CD4-positive, CD25-positive, alpha-beta regulatory T cell (primary cell): ENCODE results near the gene MAP2K6. TPM values are rescaled to one million over a fixed set of nuclear protein-coding genes. Genes with fewer than 3 reads are reported as not detected.

Experiments
- ATAC-seq, 2 donors: fragments of 150-1000 bp; cut with Tn5 transposase; one replicate each; pipeline ENCODE4 v1.10.0; 2021; ENCODE audit warnings: low read depth in 2 of 2, moderate number of reproducible peaks in 2 of 2, moderate library complexity in 1 of 2
- DNase-seq, 3 donors: peaks; one replicate each; pipeline versions ENCODE4 v3.0.0 to v3.0.0-alpha.2; 2012 to 2022; ENCODE audit warnings: mixed read lengths in 1 of 3
- H3K27ac ChIP-seq: one replicate; pipeline ENCODE4 v1.7.0; 2013; ENCODE audit warnings: mild to moderate bottlenecking, low read length; ENCODE audit not compliant: insufficient read depth, poor library complexity, severe bottlenecking
- H3K27me3 ChIP-seq: one replicate; pipeline ENCODE4 v1.7.0; 2013; ENCODE audit warnings: low read length; ENCODE audit not compliant: control insufficient read depth, insufficient read depth
- H3K36me3 ChIP-seq: one replicate; pipeline ENCODE4 v1.7.0; 2013; ENCODE audit warnings: mild to moderate bottlenecking, low read length, moderate library complexity; ENCODE audit not compliant: control insufficient read depth, insufficient read depth
- H3K4me1 ChIP-seq: 2 replicates; pipeline ENCODE4 v1.7.0; 2013; ENCODE audit warnings: mild to moderate bottlenecking, low read length; ENCODE audit not compliant: insufficient read depth, control insufficient read depth, poor library complexity, severe bottlenecking
- H3K4me3 ChIP-seq: one replicate; pipeline ENCODE4 v1.7.0; 2013; ENCODE audit warnings: low read depth, mild to moderate bottlenecking, low read length, moderate library complexity
- H3K9me3 ChIP-seq, 2 experiments: 1 replicate in 1 of 2; 2 replicates in 1 of 2; pipeline ENCODE4 v1.7.0; 2013; ENCODE audit warnings: low read length in 2 of 2, mild to moderate bottlenecking in 1 of 2, moderate library complexity in 1 of 2; ENCODE audit not compliant: control insufficient read depth in 2 of 2
- H3K27ac Mint-ChIP-seq, 3 donors: one replicate each; pipeline ENCODE4 v1.8.0; 2020 to 2022; ENCODE audit warnings: mild to moderate bottlenecking in 3 of 3, mixed read lengths in 3 of 3, moderate library complexity in 2 of 3
- H3K27me3 Mint-ChIP-seq: one replicate; pipeline ENCODE4 v1.8.0; 2022; ENCODE audit warnings: mild to moderate bottlenecking, mixed read lengths
- H3K36me3 Mint-ChIP-seq: one replicate; pipeline ENCODE4 v1.8.0; 2020; ENCODE audit warnings: mixed read lengths
- H3K4me1 Mint-ChIP-seq, 4 donors: one replicate each; pipeline ENCODE4 v1.8.0; 2020 to 2022; ENCODE audit warnings: mixed read lengths in 4 of 4, mild to moderate bottlenecking in 1 of 4
- H3K4me3 Mint-ChIP-seq, 4 donors: one replicate each; pipeline ENCODE4 v1.8.0; 2020 to 2022; ENCODE audit warnings: mild to moderate bottlenecking in 4 of 4, mixed read lengths in 4 of 4, moderate library complexity in 3 of 4
- H3K9me3 Mint-ChIP-seq, 7 donors: one replicate each; pipeline ENCODE4 v1.8.0; 2020 to 2022; ENCODE audit warnings: mixed read lengths in 7 of 7, mild to moderate bottlenecking in 3 of 7, moderate library complexity in 2 of 7
- polyA plus RNA-seq, 4 donors: library from polyadenylated mRNA; unstranded; fragments of 300-500 nt; fragmentation: Illumina TruSeq; gene quantifications; one replicate each; pipeline ENCODE4 v1.2.3, GENCODE V29; 2021
- total RNA-seq: library from RNA; stranded (reverse); gene quantifications from one replicate; pipeline ENCODE4 v1.2.3, GENCODE V29; 2022

Gene MAP2K6
- total and polyA plus RNA-seq, 5 donors from 2014 or later = 10.3 to 17.3 (median 14.0) TPM

DNA sequence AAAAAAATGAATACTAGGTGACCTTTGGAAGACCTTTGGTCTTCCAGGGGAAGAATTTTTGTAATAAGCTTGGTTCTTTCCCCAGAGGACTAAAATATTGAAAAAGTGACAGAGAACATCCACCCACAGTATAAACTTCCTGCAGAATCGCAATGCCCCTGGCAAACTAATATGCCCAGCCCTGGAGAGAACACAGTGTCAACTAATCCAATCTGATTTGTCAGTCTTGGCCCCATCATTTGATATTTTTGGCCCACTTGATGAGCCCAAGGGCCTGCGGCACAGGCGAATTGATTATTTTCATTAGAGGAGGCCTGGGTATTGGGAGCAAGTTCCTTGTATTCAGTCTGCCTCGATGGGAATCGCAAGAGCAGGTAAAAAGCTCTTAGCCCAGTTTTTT, 98.4 kb downstream of the MAP2K6 start:
- no peaks in the 10 kb centered on the region for H3K9me3 ChIP-seq
- Mint-ChIP-seq H3K27me3 (no peaks in the 10 kb centered on the region), H3K36me3 (peaks cover 43% of the 10 kb centered on the region), H3K4me3 (no peak overlapping the region), H3K4me1 (peaks cover 0 to 11% (median 3%) of the 10 kb centered on the region in 4 donors), H3K9me3 (peaks cover 0 to 4% (median 0%) of the 10 kb centered on the region in 7 donors), H3K27ac (peak overlapping the region in 1 of 3 donors; percentile 10)
- no peak for DNase-seq
- H3K4me3 ChIP-seq = no peak overlapping the region
- peaks cover 6% of the 10 kb centered on the region for H3K36me3 ChIP-seq
- no peaks in the 10 kb centered on the region for H3K27me3 ChIP-seq
- no peak overlapping the region for H3K27ac ChIP-seq
- no peak for ATAC-seq
- no peaks in the 10 kb centered on the region for H3K4me1 ChIP-seq

DNA sequence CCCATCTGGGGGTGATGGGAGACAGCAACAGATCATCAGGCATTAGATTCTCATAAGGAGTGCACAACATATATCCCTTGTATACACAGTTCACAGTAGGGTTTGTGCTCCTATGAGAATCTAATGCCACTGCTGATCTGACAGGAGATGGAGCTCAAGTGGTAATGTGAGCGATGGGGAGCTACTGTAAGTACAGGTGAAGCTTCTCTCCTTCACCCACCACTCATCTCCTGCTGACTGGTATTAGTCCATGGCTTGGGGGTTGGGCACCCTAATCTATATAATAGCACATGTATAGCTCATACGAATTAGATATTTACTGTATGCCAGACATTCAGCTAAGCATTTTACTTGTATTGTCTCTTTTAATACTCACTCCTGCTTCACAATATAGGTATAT, 101.7 kb downstream of the MAP2K6 start:
- H3K4me3 ChIP-seq = no peak overlapping the region
- peaks cover 19% of the 10 kb centered on the region for H3K36me3 ChIP-seq
- Mint-ChIP-seq H3K27ac (no peak overlapping the region), H3K36me3 (peaks cover 53% of the 10 kb centered on the region), H3K4me3 (no peak overlapping the region), H3K4me1 (peaks cover 0 to 6% (median 3%) of the 10 kb centered on the region in 4 donors), H3K9me3 (no peaks in the 10 kb centered on the region), H3K27me3 (no peaks in the 10 kb centered on the region)
- ATAC-seq (no peak), DNase-seq (no peak)
- H3K9me3 ChIP-seq = no peaks in the 10 kb centered on the region
- H3K27me3 ChIP-seq = no peaks in the 10 kb centered on the region
- no peaks in the 10 kb centered on the region for H3K4me1 ChIP-seq
- no peak overlapping the region for H3K27ac ChIP-seq

DNA sequence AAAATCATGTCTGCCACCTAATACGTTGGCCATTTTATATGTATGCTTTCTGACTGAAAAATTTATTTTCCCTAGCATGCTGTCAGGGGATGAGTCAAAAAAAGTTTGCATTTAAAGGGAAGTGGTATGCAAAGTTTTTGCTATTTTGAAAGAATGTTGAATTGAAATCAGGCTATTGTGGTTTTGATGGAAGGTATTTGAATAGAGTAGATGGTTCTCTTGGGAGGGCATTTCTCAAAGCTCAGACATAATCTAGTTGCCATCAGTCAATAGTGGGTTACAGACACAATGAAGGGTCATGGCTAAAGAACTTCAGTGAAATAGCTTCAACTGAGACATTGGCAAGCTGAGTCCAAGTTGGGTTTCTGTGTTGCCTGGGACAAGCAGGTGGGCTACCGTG, 102.4 kb downstream of the MAP2K6 start:
- no peaks in the 10 kb centered on the region for H3K9me3 ChIP-seq
- H3K27ac Mint-ChIP-seq = no peak overlapping the region
- peaks cover 0 to 6% (median 3%) of the 10 kb centered on the region in 4 donors for H3K4me1 Mint-ChIP-seq
- no peak overlapping the region for H3K4me3 ChIP-seq
- H3K4me3 Mint-ChIP-seq = no peak overlapping the region
- H3K27ac ChIP-seq = no peak overlapping the region
- H3K27me3 ChIP-seq = no peaks in the 10 kb centered on the region
- no peaks in the 10 kb centered on the region for H3K9me3 Mint-ChIP-seq
- no peaks in the 10 kb centered on the region for H3K4me1 ChIP-seq
- peaks cover 60% of the 10 kb centered on the region for H3K36me3 Mint-ChIP-seq
- H3K36me3 ChIP-seq = peaks cover 19% of the 10 kb centered on the region
- ATAC-seq (no peak), DNase-seq (no peak)
- H3K27me3 Mint-ChIP-seq = no peaks in the 10 kb centered on the region

DNA sequence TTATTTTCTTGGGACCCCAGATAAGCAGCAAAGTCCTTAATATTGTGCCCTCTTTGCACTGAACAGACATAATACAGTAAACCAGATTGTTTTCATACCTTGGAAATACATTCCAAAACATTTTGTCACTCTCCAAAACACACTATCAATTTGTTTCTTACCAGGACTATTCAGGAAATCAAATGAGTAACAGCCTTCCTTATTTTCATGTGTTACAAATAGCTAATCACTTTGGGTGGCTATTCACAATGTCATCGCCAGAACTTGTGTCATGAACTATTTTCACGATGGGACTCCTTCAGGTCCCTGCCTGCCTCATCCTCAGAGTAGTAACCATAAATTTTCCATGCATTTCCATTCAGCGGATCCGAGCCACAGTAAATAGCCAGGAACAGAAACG, 104.5 kb downstream of the MAP2K6 start:
- no peaks in the 10 kb centered on the region for H3K27me3 ChIP-seq
- no peak overlapping the region for H3K4me3 ChIP-seq
- H3K36me3 ChIP-seq = peaks cover 21% of the 10 kb centered on the region
- ATAC-seq = no peak
- H3K27ac ChIP-seq = no peak overlapping the region
- Mint-ChIP-seq H3K27ac (peak overlapping the region in 1 of 3 donors; percentile 56), H3K4me3 (no peak overlapping the region), H3K4me1 (peaks cover 0 to 7% (median 5%) of the 10 kb centered on the region in 4 donors), H3K36me3 (peaks cover 67% of the 10 kb centered on the region), H3K9me3 (no peaks in the 10 kb centered on the region), H3K27me3 (no peaks in the 10 kb centered on the region)
- no peaks in the 10 kb centered on the region for H3K4me1 ChIP-seq
- DNase-seq = no peak
- H3K9me3 ChIP-seq = no peaks in the 10 kb centered on the region

DNA sequence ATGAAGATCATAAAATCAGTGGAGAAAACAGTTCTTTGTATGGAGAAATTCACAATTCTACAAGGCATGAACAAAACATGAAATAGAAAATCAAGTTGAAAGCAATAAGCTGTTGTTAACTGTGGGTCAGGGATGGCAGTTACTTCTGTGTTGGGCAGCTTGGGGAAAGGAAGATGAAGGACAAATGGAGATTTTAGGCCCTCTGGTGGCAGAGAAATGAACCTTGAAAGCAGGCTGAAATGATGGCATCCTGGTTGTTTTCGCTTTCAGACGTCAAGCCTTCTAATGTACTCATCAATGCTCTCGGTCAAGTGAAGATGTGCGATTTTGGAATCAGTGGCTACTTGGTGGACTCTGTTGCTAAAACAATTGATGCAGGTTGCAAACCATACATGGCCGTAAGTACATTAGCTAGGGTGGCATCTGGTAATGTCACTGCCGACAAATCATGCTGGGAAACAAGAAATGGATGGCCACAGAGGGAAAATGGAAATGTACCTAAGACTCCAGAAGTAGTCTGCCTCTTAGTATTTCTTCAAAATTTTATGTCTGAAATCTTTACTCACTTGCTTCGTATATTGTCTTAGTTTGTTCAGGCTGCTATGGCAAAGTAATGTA, 108.9 kb downstream of the MAP2K6 start:
- peaks cover 35% of the 10 kb centered on the region for H3K36me3 ChIP-seq
- H3K27me3 ChIP-seq = no peaks in the 10 kb centered on the region
- H3K4me3 ChIP-seq = no peak overlapping the region
- Mint-ChIP-seq H3K36me3 (peaks cover 80% of the 10 kb centered on the region), H3K27ac (peak overlapping the region in 1 of 3 donors; percentile 45), H3K9me3 (no peaks in the 10 kb centered on the region), H3K4me3 (no peak overlapping the region), H3K27me3 (no peaks in the 10 kb centered on the region), H3K4me1 (peaks cover 0 to 5% (median under 1%) of the 10 kb centered on the region in 4 donors)
- H3K9me3 ChIP-seq = no peaks in the 10 kb centered on the region
- DNase-seq = peak in 1 of 3 donors; percentile 41
- no peak overlapping the region for H3K27ac ChIP-seq
- ATAC-seq = no peak
- no peaks in the 10 kb centered on the region for H3K4me1 ChIP-seq

DNA sequence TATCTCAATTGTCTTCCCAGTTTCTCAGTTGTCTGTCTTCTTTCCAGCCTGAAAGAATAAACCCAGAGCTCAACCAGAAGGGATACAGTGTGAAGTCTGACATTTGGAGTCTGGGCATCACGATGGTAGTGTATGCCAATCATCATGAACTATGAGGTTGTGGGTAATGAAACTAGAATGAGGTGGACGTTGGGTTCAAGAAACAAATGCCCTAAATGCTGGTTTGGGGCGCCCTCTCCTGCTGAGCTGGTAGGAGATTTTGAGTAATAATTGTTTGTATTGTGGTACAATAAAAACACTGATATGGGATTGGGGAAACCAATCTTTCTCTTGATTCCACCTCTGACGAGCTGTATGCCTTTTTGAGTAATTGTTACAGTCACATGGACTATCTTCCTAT, 110.4 kb downstream of the MAP2K6 start:
- Mint-ChIP-seq H3K36me3 (peaks cover 69% of the 10 kb centered on the region), H3K4me1 (peaks cover 0 to 5% (median under 1%) of the 10 kb centered on the region in 4 donors), H3K27me3 (no peaks in the 10 kb centered on the region), H3K27ac (no peak overlapping the region), H3K9me3 (no peaks in the 10 kb centered on the region), H3K4me3 (no peak overlapping the region)
- Histone ChIP-seq H3K27me3 (no peaks in the 10 kb centered on the region), H3K4me3 (no peak overlapping the region), H3K4me1 (no peaks in the 10 kb centered on the region), H3K36me3 (peaks cover 26% of the 10 kb centered on the region), H3K9me3 (no peaks in the 10 kb centered on the region), H3K27ac (no peak overlapping the region)
- DNase-seq (no peak), ATAC-seq (no peak)

DNA sequence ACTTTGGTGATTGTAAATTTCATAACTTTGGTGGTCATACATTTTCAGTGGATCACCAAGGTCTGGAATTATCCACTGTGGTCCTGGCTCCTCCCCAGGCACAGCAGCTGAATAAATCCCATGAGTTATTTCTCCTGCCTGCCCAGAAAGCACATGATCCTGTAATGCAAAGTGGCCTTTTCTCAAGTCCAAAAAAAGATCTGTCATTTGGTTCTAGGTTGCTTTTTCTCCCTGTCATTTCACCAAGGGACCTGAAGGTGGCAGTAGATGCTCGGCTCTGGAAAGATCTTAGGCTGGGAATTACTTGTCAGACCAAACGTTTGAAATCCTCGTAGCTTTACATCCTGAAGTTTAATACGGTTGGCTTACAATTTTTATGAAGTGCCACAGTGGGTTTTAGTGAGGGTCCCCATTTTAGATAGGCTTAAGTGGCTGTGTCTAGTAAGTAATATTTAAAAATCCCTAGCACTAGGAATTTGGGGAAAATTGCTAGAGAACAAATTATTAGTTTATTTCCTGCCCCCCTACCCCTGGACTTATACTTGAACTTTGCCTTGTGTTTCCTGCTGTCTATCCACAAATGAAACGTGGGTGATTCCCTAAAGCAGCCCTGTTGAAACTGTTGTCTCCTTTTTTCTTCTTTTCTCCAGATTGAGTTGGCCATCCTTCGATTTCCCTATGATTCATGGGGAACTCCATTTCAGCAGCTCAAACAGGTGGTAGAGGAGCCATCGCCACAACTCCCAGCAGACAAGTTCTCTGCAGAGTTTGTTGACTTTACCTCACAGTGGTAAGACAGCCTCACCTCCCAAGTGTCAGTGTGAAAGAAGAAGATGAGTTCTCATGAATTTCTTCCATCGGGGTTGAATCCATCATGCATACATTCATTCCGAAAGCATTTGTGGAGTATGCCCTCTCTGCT, 111.7 kb downstream of the MAP2K6 start:
- peaks cover 0 to 5% (median under 1%) of the 10 kb centered on the region in 4 donors for H3K4me1 Mint-ChIP-seq
- H3K27ac ChIP-seq = no peak overlapping the region
- no peaks in the 10 kb centered on the region for H3K9me3 Mint-ChIP-seq
- peaks cover 24% of the 10 kb centered on the region for H3K36me3 ChIP-seq
- H3K4me3 Mint-ChIP-seq = no peak overlapping the region
- ATAC-seq (no peak), DNase-seq (peak in 1 of 3 donors; percentile 28)
- peaks cover 58% of the 10 kb centered on the region for H3K36me3 Mint-ChIP-seq
- no peak overlapping the region for H3K4me3 ChIP-seq
- no peaks in the 10 kb centered on the region for H3K27me3 Mint-ChIP-seq
- no peak overlapping the region for H3K27ac Mint-ChIP-seq
- no peaks in the 10 kb centered on the region for H3K4me1 ChIP-seq
- H3K9me3 ChIP-seq = no peaks in the 10 kb centered on the region
- no peaks in the 10 kb centered on the region for H3K27me3 ChIP-seq
